Measurements from ENCODE around the gene DLL4.

DNA sequence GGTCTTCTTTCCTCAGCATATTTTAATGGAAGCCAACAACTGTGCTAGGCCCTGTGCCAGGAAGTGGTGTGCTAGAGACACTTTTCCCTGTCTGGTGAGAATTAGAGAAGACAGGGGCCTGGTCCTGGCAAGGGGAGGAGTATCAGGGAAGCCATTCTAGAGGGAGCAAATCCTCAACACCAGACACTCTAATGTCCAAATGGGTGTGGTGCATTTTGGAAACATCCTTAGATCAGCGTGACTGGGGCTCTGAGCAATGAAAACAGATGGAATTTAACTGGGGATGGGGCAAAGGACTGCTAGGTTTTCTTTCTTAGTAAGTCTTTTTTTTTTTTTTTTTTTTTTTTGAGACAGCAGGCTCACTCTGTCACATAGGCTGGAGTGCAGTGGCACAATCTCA is 42.6 kb upstream of the DLL4 start:
- TF ChIP-seq, protein P1, sequence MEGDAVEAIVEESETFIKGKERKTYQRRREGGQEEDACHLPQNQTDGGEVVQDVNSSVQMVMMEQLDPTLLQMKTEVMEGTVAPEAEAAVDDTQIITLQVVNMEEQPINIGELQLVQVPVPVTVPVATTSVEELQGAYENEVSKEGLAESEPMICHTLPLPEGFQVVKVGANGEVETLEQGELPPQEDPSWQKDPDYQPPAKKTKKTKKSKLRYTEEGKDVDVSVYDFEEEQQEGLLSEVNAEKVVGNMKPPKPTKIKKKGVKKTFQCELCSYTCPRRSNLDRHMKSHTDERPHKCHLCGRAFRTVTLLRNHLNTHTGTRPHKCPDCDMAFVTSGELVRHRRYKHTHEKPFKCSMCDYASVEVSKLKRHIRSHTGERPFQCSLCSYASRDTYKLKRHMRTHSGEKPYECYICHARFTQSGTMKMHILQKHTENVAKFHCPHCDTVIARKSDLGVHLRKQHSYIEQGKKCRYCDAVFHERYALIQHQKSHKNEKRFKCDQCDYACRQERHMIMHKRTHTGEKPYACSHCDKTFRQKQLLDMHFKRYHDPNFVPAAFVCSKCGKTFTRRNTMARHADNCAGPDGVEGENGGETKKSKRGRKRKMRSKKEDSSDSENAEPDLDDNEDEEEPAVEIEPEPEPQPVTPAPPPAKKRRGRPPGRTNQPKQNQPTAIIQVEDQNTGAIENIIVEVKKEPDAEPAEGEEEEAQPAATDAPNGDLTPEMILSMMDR (IDR thresholded peaks at IDR 0.05; ENCODE audit: borderline replicate concordance, extremely low read depth, low read length, poor library complexity, severe bottlenecking), result no peak
- TF ChIP-seq EZH2 (IDR thresholded peaks at IDR 0.05; ENCODE audit: borderline replicate concordance, low read depth, low read length, severe bottlenecking), result no peak
